CD4-positive, alpha-beta T cell treated with Interferon gamma for 1 hour (primary cell): ENCODE results near the gene EFCC1.

ENCODE experiments used
- DNase-seq: peaks from one replicate; pipeline ENCODE4 v3.0.0-alpha.2; 2020

The EFCC1 gene

GRCh38 chr3:129001101-129001805 is at the start of gene EFCC1:
Gene EFCC1 (plus strand): TSS chr3:129001304. CDS start chr3:129001629, 325 bp downstream.
- DNase-seq = no peak

GRCh38 chr3:128956440-128956839 is 44.7 kb upstream of the EFCC1 start:
- DNase-seq = no peak

GRCh38 chr3:128965280-128965679 is 35.8 kb upstream of the EFCC1 start:
- no peak for DNase-seq

GRCh38 chr3:128965818-128966217 is 35.3 kb upstream of the EFCC1 start:
- DNase-seq = no peak

GRCh38 chr3:128967748-128968355 is 33.3 kb upstream of the EFCC1 start:
- DNase-seq = no peak

- peak; percentile 54 for DNase-seq
Measured at GRCh38 chr3:128969993-128970739, 30.9 kb upstream of the EFCC1 start.

GRCh38 chr3:128970740-128971047 is 30.4 kb upstream of the EFCC1 start:
- no peak for DNase-seq

- no peak for DNase-seq
Measured at GRCh38 chr3:128971421-128972100, 29.5 kb upstream of the EFCC1 start.

- no peak for DNase-seq
Measured at GRCh38 chr3:128973988-128974564, 27.0 kb upstream of the EFCC1 start.

GRCh38 chr3:128975276-128975675 is 25.8 kb upstream of the EFCC1 start:
- no peak for DNase-seq

- DNase-seq = no peak
Measured at GRCh38 chr3:128983293-128984069, 17.6 kb upstream of the EFCC1 start.

GRCh38 chr3:128984596-128984995 is 16.5 kb upstream of the EFCC1 start:
- no peak for DNase-seq

GRCh38 chr3:128987302-128988100 is 13.6 kb upstream of the EFCC1 start:
- no peak for DNase-seq

- DNase-seq = no peak
Measured at GRCh38 chr3:128988286-128988685, 12.8 kb upstream of the EFCC1 start.

GRCh38 chr3:128991355-128991895 is 9.7 kb upstream of the EFCC1 start:
- peak; percentile 57 for DNase-seq

GRCh38 chr3:128992926-128993460 is 8.1 kb upstream of the EFCC1 start:
- DNase-seq = no peak

GRCh38 chr3:128993461-128994172 is 7.5 kb upstream of the EFCC1 start, which contains the start of gene CFAP92:
Gene CFAP92 (minus strand): TSS chr3:128994076. CDS start chr3:128993304, 772 bp downstream.
- peak; percentile 92 for DNase-seq

GRCh38 chr3:128994173-128994512 is 7.0 kb upstream of the EFCC1 start:
- no peak for DNase-seq

- DNase-seq = no peak
Measured at GRCh38 chr3:128994581-128995546, 6.2 kb upstream of the EFCC1 start.
